GM12875 (cell line): ENCODE measurements around the gene F2.

ENCODE experiments used
- H3K4me3 ChIP-seq: one replicate; pipeline ENCODE4 v1.5.1; 2011; ENCODE audit warnings: low read depth, low read length, control low read depth
- CTCF ChIP-seq: IDR thresholded peaks from 2 replicates; pipeline ENCODE4 v1.5.1; 2011; ENCODE audit warnings: low read depth, mild to moderate bottlenecking, control low read depth, inconsistent platforms, low read length, moderate library complexity, borderline replicate concordance; ENCODE audit not compliant: insufficient read depth

The F2 gene

GRCh38 chr11:46686886-46687795 is 31.9 kb upstream of the F2 start:
- no peak for TF ChIP-seq CTCF
- H3K4me3 ChIP-seq: no peak overlapping the region

GRCh38 chr11:46690702-46691101 is 28.3 kb upstream of the F2 start:
- TF ChIP-seq CTCF: no peak
- no peak overlapping the region for H3K4me3 ChIP-seq

- TF ChIP-seq CTCF: no peak
- no peak overlapping the region for H3K4me3 ChIP-seq
Observed at GRCh38 chr11:46692450-46692849, 26.6 kb upstream of the F2 start.

- no peak overlapping the region for H3K4me3 ChIP-seq
- TF ChIP-seq CTCF: no peak
Observed at GRCh38 chr11:46693597-46694012, 25.4 kb upstream of the F2 start.

GRCh38 chr11:46694072-46694471 is 24.9 kb upstream of the F2 start:
- TF ChIP-seq CTCF: no peak
- H3K4me3 ChIP-seq: no peak overlapping the region

GRCh38 chr11:46694607-46695006 is 24.4 kb upstream of the F2 start:
- no peak for TF ChIP-seq CTCF

More at GRCh38 chr11:46694607-46695006, 24.4 kb upstream of the F2 start:
- H3K4me3 ChIP-seq: no peak overlapping the region
